ENCODE measurements around the gene CCDC91. TPM values are rescaled to one million over a fixed set of nuclear protein-coding genes. Genes with fewer than 3 reads are reported as not detected.
"Not testable (repeated sequence)": the region's sequence is repeated elsewhere in the genome, so short reads cannot be mapped to it uniquely, and the experiment has no call there.

CCDC91 gene
- total RNA-seq, 6 experiments from 2014 or later: 10.0 to 21.5 (median 13.9) TPM

DNA sequence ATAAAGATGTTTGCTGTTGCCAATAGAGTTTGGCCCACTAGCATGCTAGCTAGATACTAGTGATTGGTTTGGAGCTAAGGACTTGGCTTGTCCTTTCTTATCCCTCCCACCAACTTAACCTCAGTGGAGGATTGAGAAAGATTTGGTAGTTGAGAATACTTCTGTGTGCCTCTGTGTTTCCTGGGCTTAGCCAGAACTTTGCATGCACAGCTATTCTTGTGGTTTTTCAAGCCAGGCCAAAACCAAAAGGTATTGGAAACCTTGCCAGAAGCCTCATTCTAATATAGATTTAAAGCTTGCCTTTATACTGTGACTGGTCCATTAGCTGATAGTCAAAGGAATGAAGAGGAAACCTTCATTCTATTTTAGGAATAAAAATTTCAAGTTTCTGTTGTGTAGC is 188.5 kb downstream of the CCDC91 start:
- Histone ChIP-seq H3K36me3 (no peaks in the 10 kb centered on the region), H3K9me3 (no peaks in the 10 kb centered on the region), H3K27ac (no peak overlapping the region), H3K4me3 (no peak overlapping the region), H3K27me3 (no peaks in the 10 kb centered on the region), H3K4me1 (no peaks in the 10 kb centered on the region)
- ATAC-seq (no peak), DNase-seq (no peak)
- TF ChIP-seq CTCF (IDR thresholded peaks at IDR 0.05): no peak
- TF ChIP-seq POLR2A (IDR thresholded peaks at IDR 0.05): no peak
- intact Hi-C loops (cut with DNase I): no loop called here

DNA sequence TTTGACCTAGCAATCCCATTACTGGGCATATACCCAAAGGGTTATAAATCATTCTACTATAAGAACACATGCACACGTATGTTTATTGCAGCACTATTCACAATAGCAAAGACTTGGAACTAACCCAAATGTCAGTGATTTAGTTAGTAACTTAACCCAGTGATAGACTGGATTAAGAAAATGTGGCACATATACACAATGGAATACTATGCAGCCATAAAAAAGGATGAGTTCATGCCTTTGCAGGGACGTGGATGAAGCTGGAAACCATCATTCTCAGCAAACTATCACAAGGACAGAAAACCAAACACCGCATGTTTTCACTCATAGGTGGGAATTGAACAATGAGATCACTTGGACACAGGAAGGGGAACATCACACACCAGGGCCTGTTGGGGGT is 189.5 kb downstream of the CCDC91 start:
- WGBS (ENCODE audit: insufficient coverage, low coverage, low lambda C conversion rate, missing lambda C conversion rate): 94% methylated on average over 3 of the region's 3 CpGs
- DNase-seq; intact Hi-C loops (cut with DNase I); H3K36me3 ChIP-seq; H3K9me3 ChIP-seq; H3K27ac ChIP-seq; H3K4me3 ChIP-seq; H3K4me1 ChIP-seq; ATAC-seq; H3K27me3 ChIP-seq: not testable (repeated sequence)

GRCh38 chr12:28383368-28383767 is 193.1 kb downstream of the CCDC91 start:
- no peaks in the 10 kb centered on the region for H3K36me3 ChIP-seq
- intact Hi-C loops (cut with DNase I): no loop called here
- WGBS (ENCODE audit: insufficient coverage, low coverage, low lambda C conversion rate, missing lambda C conversion rate): 89% methylated on average over 1 of the region's 1 CpG
- ATAC-seq: no peak
- no peak for DNase-seq
- H3K4me1 ChIP-seq: no peaks in the 10 kb centered on the region
- TF ChIP-seq CTCF (IDR thresholded peaks at IDR 0.05): no peak
- no peak for TF ChIP-seq POLR2A (IDR thresholded peaks at IDR 0.05)
- H3K27ac ChIP-seq: no peak overlapping the region
- H3K27me3 ChIP-seq: no peaks in the 10 kb centered on the region
- no peak overlapping the region for H3K4me3 ChIP-seq
- H3K9me3 ChIP-seq: no peaks in the 10 kb centered on the region

DNA sequence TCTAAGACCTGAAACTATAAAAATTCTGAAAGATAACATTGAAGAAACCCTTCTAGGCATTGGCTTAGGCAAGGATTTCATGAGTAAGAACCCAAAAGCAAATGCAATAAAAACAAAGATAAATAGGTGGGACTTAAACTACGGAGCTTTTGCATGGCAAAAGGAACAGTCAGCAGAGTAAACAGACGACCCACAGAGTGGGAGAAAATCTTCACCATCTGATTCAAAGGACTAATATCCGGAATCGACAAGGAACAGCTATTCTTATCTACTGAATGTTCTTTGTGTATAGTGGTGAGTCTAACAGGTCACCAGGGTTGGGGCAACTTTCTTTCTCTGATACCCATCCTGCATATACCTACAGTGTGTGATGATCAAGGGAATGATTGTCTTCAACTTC is 198.6 kb downstream of the CCDC91 start:
- Histone ChIP-seq H3K4me3 (no peak overlapping the region), H3K27ac (no peak overlapping the region), H3K9me3 (no peaks in the 10 kb centered on the region), H3K36me3 (no peaks in the 10 kb centered on the region), H3K27me3 (no peaks in the 10 kb centered on the region), H3K4me1 (no peaks in the 10 kb centered on the region)
- intact Hi-C loops (cut with DNase I): no loop called here
- TF ChIP-seq POLR2A (IDR thresholded peaks at IDR 0.05) (no peak), CTCF (IDR thresholded peaks at IDR 0.05) (no peak)
- 51% methylated on average over 4 of the region's 4 CpGs for WGBS (ENCODE audit: insufficient coverage, low coverage, low lambda C conversion rate, missing lambda C conversion rate)
- no peak for ATAC-seq
- no peak for DNase-seq

DNA sequence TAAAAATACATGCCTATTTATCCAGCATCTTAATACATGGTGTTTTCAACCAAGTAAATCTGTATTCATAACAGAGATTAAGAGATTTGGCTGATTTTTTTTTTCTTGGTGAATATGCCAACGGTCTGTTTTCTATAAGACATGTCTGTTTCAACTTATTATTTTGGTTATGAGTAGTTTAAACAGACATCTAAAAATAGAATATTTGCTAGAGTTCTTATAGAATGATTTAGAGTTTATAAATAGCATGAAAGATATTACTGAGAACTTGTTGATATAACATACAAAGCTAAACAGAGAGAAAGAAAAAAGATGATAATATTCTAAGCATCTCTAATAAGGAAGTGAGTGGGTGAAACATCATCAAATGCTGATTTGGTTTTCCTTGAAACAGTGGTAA is 199.9 kb downstream of the CCDC91 start:
- ATAC-seq (no peak), DNase-seq (no peak)
- TF ChIP-seq CTCF (IDR thresholded peaks at IDR 0.05) (no peak), POLR2A (IDR thresholded peaks at IDR 0.05) (no peak)
- intact Hi-C loops (cut with DNase I): no loop called here
- Histone ChIP-seq H3K27me3 (no peaks in the 10 kb centered on the region), H3K4me1 (no peaks in the 10 kb centered on the region), H3K9me3 (no peaks in the 10 kb centered on the region), H3K4me3 (no peak overlapping the region), H3K27ac (no peak overlapping the region), H3K36me3 (no peaks in the 10 kb centered on the region)
- 69% methylated on average over 1 of the region's 1 CpG for WGBS (ENCODE audit: insufficient coverage, low coverage, low lambda C conversion rate, missing lambda C conversion rate)
